Lower leg skin (tissue), 3 donors: Measurements from ENCODE around the gene TXNL4A.

Experiments used
- POLR2A ChIP-seq, 2 donors: fragments of 450-650 bp; IDR thresholded peaks; one replicate each; pipeline ENCODE4 v1.6.1; 2016 to 2017; ENCODE audit warnings: antibody characterized with exemption in 2 of 2, mild to moderate bottlenecking in 1 of 2, moderate library complexity in 1 of 2
- TF ChIP-seq, protein P1 (sequence below), 3 donors: fragments of 450-650 bp; IDR thresholded peaks; one replicate each; pipeline ENCODE4 v1.5.1; 2016; ENCODE audit warnings: antibody characterized with exemption in 3 of 3, mild to moderate bottlenecking in 3 of 3, moderate library complexity in 2 of 3

DNA sequence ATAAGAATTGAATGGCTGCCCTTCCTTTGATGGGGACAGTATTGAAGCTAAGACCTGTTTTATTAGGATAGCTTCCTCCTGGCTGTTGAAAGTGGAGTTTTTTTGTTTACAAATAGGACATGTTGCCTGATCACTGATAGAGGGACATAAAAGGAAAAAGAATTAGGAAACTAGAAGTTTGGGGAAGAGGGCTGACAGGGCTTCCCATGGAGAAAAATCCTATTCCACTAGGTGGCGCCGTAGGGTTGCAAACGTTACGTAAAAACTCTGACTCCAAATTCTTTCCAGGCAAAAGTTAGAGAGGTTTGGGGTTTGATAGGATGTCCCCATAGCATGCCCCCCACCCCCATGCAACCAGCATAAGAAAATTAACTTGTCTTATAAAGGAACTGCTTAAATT, 34.8 kb upstream of the TXNL4A start:
- no peak for TF ChIP-seq POLR2A (IDR thresholded peaks at IDR 0.05)
- TF ChIP-seq, protein P1, sequence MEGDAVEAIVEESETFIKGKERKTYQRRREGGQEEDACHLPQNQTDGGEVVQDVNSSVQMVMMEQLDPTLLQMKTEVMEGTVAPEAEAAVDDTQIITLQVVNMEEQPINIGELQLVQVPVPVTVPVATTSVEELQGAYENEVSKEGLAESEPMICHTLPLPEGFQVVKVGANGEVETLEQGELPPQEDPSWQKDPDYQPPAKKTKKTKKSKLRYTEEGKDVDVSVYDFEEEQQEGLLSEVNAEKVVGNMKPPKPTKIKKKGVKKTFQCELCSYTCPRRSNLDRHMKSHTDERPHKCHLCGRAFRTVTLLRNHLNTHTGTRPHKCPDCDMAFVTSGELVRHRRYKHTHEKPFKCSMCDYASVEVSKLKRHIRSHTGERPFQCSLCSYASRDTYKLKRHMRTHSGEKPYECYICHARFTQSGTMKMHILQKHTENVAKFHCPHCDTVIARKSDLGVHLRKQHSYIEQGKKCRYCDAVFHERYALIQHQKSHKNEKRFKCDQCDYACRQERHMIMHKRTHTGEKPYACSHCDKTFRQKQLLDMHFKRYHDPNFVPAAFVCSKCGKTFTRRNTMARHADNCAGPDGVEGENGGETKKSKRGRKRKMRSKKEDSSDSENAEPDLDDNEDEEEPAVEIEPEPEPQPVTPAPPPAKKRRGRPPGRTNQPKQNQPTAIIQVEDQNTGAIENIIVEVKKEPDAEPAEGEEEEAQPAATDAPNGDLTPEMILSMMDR (IDR thresholded peaks at IDR 0.05): no peak
